ENCODE results near the gene BCAT1.

Gene BCAT1, protein sequence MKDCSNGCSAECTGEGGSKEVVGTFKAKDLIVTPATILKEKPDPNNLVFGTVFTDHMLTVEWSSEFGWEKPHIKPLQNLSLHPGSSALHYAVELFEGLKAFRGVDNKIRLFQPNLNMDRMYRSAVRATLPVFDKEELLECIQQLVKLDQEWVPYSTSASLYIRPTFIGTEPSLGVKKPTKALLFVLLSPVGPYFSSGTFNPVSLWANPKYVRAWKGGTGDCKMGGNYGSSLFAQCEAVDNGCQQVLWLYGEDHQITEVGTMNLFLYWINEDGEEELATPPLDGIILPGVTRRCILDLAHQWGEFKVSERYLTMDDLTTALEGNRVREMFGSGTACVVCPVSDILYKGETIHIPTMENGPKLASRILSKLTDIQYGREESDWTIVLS

DNA sequence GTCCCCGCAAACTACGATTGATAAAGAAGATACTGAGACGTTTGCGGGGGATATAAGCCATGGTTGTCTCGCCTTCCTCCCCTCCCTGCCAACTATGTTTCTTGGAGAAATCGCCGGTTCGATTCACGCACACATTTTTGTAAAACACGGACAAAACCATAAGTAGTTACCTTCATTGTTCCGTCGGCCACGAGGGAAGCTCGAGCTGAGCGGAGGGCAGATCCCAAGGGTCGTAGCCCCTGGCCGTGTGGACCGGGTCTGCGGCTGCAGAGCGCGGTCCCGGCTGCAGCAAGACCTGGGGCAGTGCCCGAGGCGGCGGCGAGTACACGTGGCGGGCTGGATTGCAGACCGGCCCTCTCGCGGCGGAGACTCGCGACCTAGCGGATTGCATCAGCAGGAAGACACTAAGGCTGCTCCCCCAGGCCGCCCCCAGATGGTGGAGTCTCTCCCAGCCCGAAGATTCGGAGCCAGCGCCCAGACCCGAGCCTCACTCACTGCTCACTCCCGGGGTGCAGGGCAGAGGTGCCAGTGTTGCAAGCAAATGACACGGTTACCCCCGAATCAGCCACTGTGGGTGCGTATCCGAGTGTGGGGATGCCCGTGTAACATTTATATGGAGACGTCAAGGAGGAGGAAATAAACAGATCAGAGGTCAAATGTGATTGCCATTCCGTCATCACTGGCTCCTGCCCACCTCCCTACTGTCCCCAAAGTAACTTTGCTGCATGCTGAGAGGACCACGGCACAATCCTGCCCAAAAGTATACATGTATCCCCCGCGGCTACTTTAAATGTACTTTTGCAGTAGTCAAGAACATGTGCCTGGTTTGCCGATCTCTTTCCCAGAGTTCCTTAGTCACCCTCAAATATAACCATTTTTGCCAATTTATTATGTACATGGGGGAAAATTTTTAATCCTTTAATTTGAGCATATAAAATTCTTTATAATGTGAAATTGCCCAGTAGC, at the start of gene BCAT1:
TSS of gene BCAT1 (minus strand) at position 345 of the 966 bp plus-strand sequence. CDS start at position 176, 169 bp downstream.
- peak; percentile 88 for DNase-seq

DNA sequence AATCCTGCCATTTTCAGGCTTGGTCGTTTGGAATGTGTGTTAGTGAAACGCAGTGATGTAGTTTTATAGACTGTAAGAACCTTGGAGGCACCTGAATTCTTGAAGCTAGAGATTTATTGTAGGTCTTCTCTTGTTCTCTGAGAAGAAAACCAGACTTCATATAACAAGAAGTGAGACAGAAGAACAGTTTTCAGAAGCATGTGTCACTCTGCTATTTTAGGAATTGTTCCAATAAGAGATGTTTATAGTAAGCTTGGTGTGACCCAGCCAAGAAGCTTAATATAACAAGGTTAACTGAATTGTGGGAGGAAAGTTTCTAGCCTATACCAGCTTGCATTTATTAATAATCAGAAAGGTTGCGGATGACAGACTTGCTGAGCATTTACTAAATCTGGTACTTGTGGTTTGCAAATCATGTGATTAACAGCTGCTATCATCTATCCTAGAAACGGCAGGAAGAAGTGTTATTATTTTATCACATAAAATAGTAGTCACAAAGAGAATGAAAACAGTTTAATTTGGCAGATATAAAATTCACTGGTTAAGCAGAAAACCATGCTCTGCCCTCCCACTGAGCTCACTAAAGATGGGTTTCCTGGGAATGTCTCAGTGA, 49.2 kb upstream of the BCAT1 start:
- no peak for DNase-seq

DNA sequence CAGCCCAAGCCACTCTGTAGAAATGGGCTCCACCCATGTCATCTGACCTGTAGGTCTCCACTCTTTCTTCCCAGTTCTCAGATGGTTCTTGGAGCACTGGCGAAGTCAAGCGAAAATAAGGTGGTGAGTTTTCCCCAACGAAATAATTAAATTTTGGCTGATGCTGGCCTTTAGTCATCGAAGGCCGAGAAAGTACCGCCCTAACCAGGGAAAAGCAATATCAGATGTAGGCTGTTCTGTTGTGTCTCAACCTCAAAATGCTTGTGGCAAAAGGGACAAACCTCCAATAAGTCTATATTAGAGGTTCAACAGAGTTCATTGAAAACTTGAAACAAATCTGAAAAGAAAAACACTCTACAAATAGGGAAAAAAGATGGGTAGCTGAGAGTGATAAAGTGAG, 48.6 kb upstream of the BCAT1 start:
- DNase-seq, result no peak

DNA sequence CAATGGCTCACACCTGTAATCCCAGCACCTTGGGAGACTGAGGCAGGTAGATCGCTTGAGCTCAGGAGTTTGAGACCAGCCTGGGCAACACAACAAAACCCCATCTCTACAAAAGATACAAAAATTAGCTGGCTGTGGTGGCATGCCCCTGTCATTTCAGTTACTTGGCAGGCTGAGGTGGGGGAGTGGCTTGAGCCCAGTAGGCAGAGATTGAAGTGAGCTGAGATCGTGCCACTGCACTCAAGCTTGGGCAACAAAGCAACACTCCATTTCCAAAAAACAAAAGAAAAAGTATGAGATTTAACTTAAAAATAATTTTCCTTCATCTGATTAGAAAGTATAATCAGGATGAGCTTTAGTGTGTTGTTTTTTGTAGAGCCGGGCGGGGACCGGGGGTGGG, 47.9 kb upstream of the BCAT1 start:
- DNase-seq, result no peak

DNA sequence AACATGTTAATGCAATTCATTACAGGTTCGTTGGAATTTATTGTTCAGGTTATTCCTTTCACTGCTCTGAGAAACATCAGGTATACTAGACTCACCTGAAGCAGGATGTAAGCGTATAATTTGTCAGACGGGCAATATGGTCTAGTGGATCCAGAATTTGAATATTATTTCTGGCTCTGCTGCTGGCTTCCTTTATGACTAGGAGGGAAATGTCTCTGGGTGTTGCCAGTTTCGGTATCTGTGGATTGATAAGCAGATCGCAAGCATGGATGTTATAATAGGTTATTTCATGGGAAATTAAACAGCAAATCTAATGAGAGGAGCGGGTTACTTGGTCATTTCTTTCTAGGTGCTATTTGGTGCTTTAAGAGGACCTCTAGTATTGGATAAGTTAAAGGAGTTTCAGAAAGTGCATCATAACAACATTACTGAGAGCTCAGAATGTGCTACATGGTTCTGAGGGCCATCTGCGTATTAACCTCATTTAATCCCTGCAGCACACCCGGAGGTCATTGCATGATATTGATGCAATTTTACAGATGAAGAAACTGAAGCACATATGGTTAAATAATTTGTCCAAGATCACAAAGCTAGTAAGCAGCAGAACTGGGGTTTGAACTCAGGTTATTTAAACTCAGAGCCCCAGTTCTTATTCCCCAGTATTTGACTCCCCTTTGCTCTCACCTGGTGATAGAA, 47.3 kb upstream of the BCAT1 start:
- no peak for DNase-seq

DNA sequence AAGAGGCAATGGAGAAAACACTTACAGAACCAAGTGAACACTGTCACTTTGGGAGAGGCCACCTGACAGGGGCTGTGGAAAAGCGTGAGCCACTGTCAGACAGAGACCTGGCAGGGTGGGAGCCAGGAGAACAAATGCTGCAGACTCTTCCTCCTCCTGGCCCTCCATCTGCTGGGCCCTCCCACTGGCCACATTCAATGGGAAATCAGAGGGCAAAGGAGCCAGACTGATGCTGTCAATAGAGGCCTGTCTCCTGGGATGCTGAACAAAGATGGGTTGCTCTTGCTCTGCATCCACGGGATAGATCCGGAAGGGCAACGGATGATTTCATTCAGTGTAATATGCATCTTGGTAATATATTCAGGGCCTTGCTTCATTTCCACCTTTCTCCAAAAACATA, 44.9 kb upstream of the BCAT1 start:
- DNase-seq, result no peak

DNA sequence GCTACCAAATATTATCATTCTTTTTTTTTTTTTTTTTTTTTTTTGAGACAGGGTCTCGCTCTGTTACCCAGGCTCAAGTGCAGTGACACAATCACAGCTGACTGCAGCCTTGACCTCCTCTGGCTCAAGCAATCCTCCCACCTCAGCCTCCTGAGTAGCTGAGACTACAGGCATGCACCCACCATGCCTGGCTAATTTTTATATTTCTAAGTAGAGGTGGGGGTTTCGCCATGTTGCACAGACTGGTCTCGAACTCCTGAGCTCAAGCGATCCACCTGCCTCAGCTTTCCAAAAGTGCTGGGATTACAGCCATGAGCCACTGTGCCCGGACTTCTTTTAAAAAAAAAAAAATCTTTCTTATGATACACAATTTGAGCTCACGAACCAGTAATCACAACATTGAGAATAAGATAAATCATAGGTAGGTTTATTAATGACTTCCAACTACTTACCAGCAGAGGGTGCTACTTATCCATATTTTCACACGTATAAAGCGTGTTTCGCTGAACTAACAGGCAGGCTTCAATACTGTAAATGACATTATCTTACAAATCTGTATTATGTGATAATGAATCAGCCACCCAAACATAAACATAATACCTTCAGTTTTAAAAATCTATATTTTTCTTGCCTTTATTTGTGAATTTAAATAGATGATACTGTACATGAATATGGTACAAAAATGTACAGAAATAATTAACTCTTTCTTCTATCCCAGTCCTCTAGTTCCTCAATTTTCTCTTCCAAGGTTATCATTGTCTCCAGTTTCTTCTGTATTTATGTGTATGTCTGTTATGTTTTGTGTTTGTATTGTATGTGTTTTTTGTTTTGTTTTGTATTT, 42.5 kb upstream of the BCAT1 start:
- DNase-seq, result no peak

DNA sequence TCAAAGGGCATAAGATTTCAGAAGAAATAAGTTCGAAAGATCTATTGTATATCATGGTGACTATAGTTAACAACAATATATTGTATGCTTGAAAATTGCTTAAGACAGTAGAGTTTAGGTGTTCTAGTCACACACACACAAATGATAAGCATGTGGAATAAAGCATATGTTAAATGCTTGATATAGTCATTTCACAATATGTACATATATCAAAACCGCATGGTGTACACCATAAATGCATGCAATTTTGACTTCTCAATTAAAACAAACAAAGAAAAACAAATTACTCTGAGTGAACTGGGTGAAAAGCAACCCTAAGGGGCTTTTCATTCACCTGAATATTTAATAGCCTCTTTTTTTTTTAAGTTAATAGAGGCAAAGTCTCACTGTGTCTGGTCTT, 40.3 kb upstream of the BCAT1 start:
- no peak for DNase-seq

DNA sequence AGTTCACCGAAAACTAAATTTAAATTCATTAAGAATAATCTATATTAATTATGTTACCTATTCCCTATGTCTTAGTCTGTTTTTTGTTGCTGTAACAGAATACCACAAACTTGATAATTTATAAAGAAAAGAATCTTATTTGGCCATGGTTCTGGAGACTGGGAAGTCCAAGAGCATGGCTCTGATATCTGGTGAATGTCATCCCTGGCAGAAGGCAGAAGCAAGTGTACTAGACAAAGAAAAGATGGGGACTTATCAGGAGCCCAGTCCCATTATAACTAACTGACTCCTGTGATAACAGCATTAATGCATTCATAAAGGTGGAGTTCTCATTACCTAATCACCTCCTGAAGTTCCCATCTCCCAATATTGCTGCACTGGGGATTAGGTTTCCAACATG, 33.3 kb upstream of the BCAT1 start:
- no peak for DNase-seq

DNA sequence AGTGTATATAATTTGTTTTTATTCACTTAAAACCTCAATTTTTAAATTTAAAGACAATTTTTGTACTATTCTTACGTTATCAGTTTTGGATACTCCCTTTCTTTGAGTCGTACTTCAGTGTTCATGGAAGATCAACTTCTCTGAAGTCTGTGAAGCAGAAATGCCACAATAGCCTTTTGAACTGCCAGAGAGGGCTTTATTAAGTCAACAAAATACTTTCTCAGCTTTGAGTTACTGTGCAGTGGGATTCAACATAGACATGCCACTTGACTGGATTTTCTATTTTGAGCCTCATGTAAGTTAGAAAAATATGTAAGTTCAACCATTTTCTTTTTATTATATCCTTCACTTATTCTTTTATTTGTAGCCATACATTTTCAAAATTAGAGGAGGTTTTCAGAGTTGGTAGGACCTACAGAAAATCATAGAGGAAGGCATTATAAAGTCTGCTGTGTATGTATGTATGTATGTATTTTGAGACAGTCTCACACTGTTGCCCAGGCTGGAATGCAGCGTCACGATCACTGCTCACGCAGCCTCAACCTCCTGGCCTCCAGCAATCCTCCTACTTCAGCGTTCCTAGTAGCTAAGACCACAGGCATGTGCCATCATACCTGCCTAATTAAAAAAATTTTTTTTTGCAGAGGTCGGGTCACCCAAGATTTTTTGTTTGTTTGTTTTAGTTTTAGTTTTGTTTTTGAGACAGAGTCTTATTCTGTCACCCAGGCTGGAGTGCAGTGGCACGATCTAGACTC, 31.3 kb upstream of the BCAT1 start:
- DNase-seq, result no peak

DNA sequence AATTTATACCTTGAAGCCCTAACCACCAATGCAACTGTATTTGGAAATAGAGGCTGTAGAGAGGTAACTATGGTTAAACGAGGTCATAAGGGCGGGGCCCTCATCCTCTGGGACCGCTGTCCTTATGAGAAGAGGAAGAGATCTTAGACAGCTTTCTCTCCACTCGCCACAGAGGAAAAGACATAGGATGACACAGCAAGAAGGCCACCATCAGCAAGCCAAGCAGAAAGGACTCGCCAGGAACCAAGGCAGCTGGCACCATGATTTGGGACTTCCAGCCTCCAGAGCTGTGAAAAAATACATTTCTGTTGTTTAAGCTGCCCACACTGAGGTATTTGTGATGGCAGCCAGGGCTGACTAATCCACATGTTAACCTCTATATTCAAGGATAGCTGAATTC, 30.4 kb upstream of the BCAT1 start:
- DNase-seq, result no peak

DNA sequence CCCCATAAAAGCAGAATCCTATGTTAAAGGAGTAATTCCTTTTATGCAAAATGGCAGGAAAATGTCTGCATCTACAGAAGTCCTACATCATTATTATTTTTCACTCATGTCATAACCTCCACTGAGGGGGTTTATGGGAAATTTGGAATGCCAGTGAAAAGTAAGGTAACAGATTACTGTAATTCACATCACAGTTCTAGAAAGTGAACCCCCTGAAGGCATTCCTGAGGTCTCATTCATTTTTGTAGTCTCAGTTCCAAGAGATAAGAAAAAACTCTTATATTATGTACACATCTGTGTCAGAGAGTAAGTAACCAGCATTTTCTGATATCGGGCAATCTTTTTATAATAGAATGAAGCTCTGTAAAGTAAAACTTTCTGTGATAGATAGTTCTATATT, 28.8 kb upstream of the BCAT1 start:
- no peak for DNase-seq

DNA sequence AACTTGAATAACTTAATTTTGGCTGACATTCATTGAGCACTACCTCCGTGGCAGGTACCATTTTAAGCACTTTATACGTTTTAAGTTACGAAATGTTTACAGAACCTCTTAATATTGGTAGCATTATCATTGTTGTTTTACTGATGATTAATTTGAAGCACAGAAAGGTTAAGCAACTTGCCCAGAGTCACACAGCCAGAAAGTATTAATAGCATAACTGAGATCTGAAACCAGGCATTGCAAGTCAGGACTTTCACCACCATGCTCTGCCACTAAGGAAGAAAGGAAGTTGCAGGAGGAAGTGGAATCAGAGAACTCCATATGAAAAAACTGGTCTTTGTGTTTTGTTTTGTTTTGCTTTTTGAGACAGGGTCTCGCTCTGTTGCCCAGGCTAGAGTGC, 28.2 kb upstream of the BCAT1 start:
- no peak for DNase-seq

DNA sequence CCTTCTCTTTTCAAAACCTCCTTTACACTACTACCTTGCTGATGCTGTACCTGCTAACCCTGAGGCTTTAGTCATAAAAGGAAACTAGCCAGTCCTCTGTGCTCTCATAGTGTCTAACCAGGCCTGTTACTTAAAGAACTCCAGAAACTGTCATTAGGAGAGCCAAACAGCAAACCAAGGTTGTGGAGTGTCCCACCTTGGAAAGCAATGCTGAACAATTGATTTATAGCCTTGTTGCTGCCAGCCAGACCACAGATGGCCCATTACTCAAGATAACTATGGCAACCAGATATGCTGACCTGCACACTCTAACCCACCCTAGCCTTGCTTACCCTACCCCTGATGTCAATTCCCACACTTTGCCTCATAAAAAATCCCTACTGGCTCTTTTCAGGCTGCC, 26.5 kb upstream of the BCAT1 start:
- DNase-seq, result no peak

DNA sequence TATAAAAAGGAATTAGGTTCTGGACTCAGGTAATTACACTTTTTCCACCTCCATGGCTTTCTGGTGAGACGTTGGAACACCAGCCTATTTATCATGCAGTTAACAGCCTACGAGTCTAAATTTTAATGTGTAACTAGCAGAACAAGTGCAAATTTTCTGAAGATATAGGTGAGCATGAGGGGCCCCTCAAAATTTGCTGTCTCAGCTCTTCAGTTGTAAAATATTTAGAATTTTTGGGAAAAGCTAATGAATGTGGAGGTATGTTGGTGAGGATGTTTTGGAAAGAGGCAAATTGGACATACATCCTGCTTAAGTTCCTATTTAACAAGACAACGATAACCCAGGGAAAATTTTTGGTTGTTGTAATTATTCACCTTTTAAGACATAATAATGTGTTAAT, 25.3 kb upstream of the BCAT1 start:
- DNase-seq, result no peak

DNA sequence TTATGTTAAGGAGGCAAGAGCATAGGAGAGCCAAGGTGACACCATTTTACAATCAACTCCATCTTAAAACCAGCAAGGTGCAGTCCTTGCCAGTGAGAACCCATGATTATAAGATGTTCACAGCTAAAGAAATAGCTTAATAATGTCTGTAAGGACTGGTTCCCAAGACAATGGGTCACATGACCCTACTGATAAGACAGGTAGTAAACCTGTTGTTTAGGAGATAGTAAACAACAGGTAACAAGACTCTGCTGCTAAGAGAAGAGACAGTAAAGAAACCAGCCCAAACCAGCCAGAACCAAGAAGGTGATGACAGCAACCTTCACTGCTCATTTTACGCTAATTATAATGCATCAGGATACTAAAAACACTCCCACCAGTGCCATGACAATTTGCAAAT, 23.2 kb upstream of the BCAT1 start:
- DNase-seq, result no peak

DNA sequence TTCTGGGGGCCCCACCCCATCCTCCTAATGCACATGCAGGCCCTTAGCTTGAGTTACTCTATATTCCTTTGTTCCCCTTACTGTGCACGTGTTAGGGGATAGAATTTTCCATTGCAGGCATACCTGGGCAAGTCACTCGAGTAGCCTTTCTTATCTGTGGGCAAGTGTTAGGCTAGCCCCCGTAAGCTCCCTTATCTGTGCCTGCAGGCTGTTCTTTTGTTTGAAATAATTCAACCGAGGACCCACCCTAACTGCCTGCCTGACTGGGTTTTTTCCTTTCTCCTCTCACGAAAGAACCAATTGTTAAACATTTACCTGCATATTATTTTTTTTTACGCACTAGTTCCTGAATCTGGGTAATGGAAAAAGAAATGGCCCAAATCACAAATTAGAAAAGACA, 21.3 kb upstream of the BCAT1 start:
- DNase-seq, result no peak

DNA sequence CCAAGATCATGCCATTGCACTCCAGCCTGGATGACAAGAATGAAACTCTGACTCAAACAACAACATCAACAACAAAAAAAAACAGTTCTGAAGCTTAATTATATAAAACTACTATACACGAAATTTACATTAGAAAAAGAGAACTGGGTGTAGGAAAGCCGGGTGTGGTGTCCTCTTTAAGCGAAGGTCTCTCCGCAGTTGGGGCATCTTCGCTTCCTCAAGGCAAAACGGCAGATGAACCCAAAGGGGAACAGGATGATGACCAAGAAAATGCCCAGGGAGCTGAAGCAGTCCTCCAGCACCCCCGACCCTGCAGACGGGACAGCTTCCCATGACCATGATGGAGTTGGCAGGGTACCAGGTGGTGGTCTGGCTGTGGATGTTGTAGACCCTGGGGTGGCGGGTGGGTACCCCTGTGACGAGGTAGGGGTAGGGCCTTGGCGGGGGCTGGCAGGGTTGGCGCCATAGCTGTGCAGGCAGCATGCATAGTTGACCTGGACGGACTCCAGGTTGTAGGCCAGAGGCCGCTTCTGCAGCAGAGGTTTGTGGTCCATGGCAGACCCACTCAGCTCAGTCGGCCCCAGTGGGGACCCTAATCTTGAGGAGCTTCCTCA, 18.2 kb upstream of the BCAT1 start:
- no peak for DNase-seq

DNA sequence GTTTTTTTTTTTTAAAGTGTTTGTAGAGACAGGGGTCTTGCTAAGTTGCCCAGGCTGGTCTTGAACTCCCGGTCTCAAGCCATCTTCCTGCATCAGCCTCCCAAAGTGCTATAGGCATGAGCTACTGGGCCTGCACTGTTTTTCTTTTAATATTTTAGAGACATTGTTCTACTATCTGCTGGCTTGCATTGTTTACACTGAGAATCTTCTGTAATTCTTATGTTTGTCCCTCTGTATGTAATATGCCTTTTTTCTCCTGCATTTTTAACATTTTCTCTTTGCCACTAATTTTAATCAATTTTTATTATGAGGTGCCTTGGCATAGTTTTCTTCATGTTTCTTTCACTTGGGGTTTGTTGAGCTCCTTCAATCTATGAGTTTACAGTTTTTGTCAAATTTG, 15.4 kb upstream of the BCAT1 start:
- no peak for DNase-seq

DNA sequence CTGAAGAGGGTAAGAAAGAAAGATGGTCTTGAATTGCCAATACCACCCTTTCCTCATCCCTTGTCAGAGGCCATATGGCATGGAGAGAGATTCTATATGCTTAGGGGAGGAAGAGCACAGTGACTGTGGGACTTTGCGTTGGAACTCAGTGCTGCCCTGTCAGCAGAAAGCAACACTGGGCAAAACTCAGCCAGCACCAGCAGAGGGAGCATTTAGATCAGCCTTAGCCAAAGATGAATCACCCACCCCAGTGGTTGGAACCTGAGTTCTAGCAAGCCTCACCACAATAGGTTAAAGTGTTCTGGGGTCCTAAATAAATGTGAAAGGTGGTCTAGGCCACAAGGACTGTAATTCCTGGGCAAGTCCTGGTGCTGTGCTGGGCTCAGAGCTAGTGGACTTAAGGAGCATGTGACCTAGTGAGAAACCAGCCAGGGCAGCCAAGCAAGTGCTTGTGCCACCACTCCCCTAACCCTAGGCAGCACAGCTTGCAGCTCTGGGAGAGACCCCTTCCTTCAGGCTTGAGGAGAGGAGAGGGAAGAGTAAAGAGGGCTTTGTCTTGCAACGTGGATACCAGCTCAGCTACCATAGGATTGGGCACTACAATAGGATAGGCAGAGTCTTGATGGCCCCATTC, 11.4 kb upstream of the BCAT1 start:
- no peak for DNase-seq

Data from left hindlimb (tissue), 1 donor.